ENCODE measurements around the gene SEMA5A.

Gene SEMA5A

GRCh38 chr5:9388941-9389674 lies 156.8 kb downstream of the SEMA5A start:
- no peak overlapping the region for H3K4me3 ChIP-seq (ENCODE audit: low read length)
- TF ChIP-seq CTCF (conservative IDR thresholded peaks at IDR 0.05; ENCODE audit: low read length) = no peak
- DNase-seq (ENCODE audit: low read depth) = no peak

GRCh38 chr5:9387879-9388278 lies 158.0 kb downstream of the SEMA5A start:
- no peak for DNase-seq (ENCODE audit: low read depth)
- no peak overlapping the region for H3K4me3 ChIP-seq (ENCODE audit: low read length)
- no peak for TF ChIP-seq CTCF (conservative IDR thresholded peaks at IDR 0.05; ENCODE audit: low read length)

- H3K4me3 ChIP-seq (ENCODE audit: low read length) = no peak overlapping the region
- TF ChIP-seq CTCF (conservative IDR thresholded peaks at IDR 0.05; ENCODE audit: low read length) = no peak
- DNase-seq (ENCODE audit: low read depth) = no peak
Measured at GRCh38 chr5:9386945-9387344, 158.9 kb downstream of the SEMA5A start.

- no peak overlapping the region for H3K4me3 ChIP-seq (ENCODE audit: low read length)
- TF ChIP-seq CTCF (conservative IDR thresholded peaks at IDR 0.05; ENCODE audit: low read length) = no peak
- DNase-seq (ENCODE audit: low read depth) = no peak
Measured at GRCh38 chr5:9382522-9382921, 163.4 kb downstream of the SEMA5A start.

GRCh38 chr5:9381464-9381863 lies 164.4 kb downstream of the SEMA5A start:
- DNase-seq (ENCODE audit: low read depth) = no peak
- H3K4me3 ChIP-seq (ENCODE audit: low read length) = no peak overlapping the region
- no peak for TF ChIP-seq CTCF (conservative IDR thresholded peaks at IDR 0.05; ENCODE audit: low read length)

- TF ChIP-seq CTCF (conservative IDR thresholded peaks at IDR 0.05; ENCODE audit: low read length) = no peak
- DNase-seq (ENCODE audit: low read depth) = no peak
- H3K4me3 ChIP-seq (ENCODE audit: low read length) = no peak overlapping the region
Measured at GRCh38 chr5:9380109-9380508, 165.8 kb downstream of the SEMA5A start.

- no peak overlapping the region for H3K4me3 ChIP-seq (ENCODE audit: low read length)
- TF ChIP-seq CTCF (conservative IDR thresholded peaks at IDR 0.05; ENCODE audit: low read length) = no peak
- no peak for DNase-seq (ENCODE audit: low read depth)
Measured at GRCh38 chr5:9376363-9377117, 169.3 kb downstream of the SEMA5A start.
